A549 (cell line): ENCODE results near the gene NELFB. TPM values are rescaled to one million over a fixed set of nuclear protein-coding genes. Genes with fewer than 3 reads are reported as not detected.

ENCODE experiments used
- ATAC-seq, 2 experiments: fragments of 200-7000 bp in 1 of 2; fragments of >200 bp in 1 of 2; cut with Nextera tagmentation in 1 of 2; cut with Tn5 transposase in 1 of 2; 3 replicates each; pipeline versions ENCODE4 v1.8.0 to v1.9.1; 2018 to 2020; ENCODE audit warnings: mild to moderate bottlenecking in 1 of 2, moderate library complexity in 1 of 2
- CTCF ChIA-PET: fragments of 300-600 bp; sonication (Branson Sonifier 250); formaldehyde crosslinking; extraction: SDS; loops from one replicate; lab custom pipeline; 2021; ENCODE audit warnings: antibody characterized with exemption, inconsistent platforms; lab: Yijun Ruan, JAX
- POLR2A ChIA-PET: fragments of 350-600 bp; formaldehyde crosslinking; extraction: SDS; loops from one replicate; lab custom pipeline; 2021; ENCODE audit warnings: antibody characterized with exemption, inconsistent platforms; lab: Yijun Ruan, JAX
- DNase-seq, 2 experiments: peaks; one replicate each; pipeline versions ENCODE4 v3.0.0 to v3.0.0-alpha.2; 2011 to 2016; ENCODE audit warnings: low read depth in 1 of 2, low spot score in 1 of 2
- FAIRE-seq: peaks from 2 replicates; lab custom pipeline; 2011; peaks lifted over from hg19 to GRCh38; lab: Jason Lieb, UNC
- H3K27ac ChIP-seq, 2 experiments: fragments of >200 bp; sonication (Bioruptor Twin); formaldehyde crosslinking; 3 replicates each; pipeline ENCODE4 v1.5.1; 2016 to 2017
- H3K4me1 ChIP-seq: fragments of >200 bp; sonication (Bioruptor Twin); formaldehyde crosslinking; 3 replicates; pipeline ENCODE4 v1.6.1; 2016
- H3K4me2 ChIP-seq: fragments of >200 bp; sonication (Bioruptor Twin); formaldehyde crosslinking; 3 replicates; pipeline ENCODE4 v1.6.1; 2016
- H3K4me3 ChIP-seq: fragments of >200 bp; sonication (Bioruptor Twin); formaldehyde crosslinking; 3 replicates; pipeline ENCODE4 v1.5.1; 2016
- H3K9me3 ChIP-seq: fragments of >200 bp; sonication (Bioruptor Twin); formaldehyde crosslinking; 3 replicates; pipeline ENCODE4 v1.6.1; 2016
- ATOH8 ChIP-seq: fragments of 250-450 bp; sonication (Bioruptor Pico); IDR thresholded peaks from 2 replicates; pipeline ENCODE4 v1.5.0; 2020; ENCODE audit warnings: low read depth, mild to moderate bottlenecking, moderate library complexity
- BCL3 ChIP-seq: fragments of >200 bp; sonication (Bioruptor Twin); formaldehyde crosslinking; IDR thresholded peaks from 3 replicates; pipeline ENCODE4 v1.6.1; 2016
- CBX8 ChIP-seq: fragments of 200-600 bp; sonication (generic); IDR thresholded peaks from 2 replicates; pipeline ENCODE4 v1.6.1; 2016
- EHMT2 ChIP-seq: fragments of 200-600 bp; sonication (generic); IDR thresholded peaks from 2 replicates; pipeline ENCODE4 v1.6.1; 2016; ENCODE audit warnings: antibody characterized with exemption, low read depth, mild to moderate bottlenecking, moderate library complexity
- FOXS1 ChIP-seq: fragments of 250-450 bp; sonication (Bioruptor Pico); IDR thresholded peaks from 2 replicates; pipeline ENCODE4 v1.5.0; 2020; ENCODE audit warnings: mild to moderate bottlenecking, moderate library complexity
- GATA3 ChIP-seq: IDR thresholded peaks from 2 replicates; pipeline ENCODE4 v1.6.1; 2012; ENCODE audit warnings: borderline replicate concordance
- HDAC2 ChIP-seq: fragments of 200-600 bp; sonication (generic); IDR thresholded peaks from 2 replicates; pipeline ENCODE4 v1.6.1; 2016
- HMGXB4 ChIP-seq: fragments of 250-450 bp; sonication (Bioruptor Pico); IDR thresholded peaks from 2 replicates; pipeline ENCODE4 v1.5.0; 2021; ENCODE audit warnings: mild to moderate bottlenecking, moderate library complexity, borderline replicate concordance
- HOXB5 ChIP-seq: fragments of 250-450 bp; sonication (Bioruptor Pico); IDR thresholded peaks from 2 replicates; pipeline ENCODE4 v1.5.0; 2020; ENCODE audit warnings: mild to moderate bottlenecking, moderate library complexity
- JUN ChIP-seq, 2 experiments: fragments of >200 bp; sonication (Bioruptor Twin); formaldehyde crosslinking; IDR thresholded peaks; 2 replicates in 1 of 2; 3 replicates in 1 of 2; pipeline ENCODE4 v1.6.1; 2016 to 2017
- KDM5A ChIP-seq: fragments of 200-600 bp; sonication (generic); IDR thresholded peaks from 2 replicates; pipeline ENCODE4 v1.6.1; 2016; ENCODE audit warnings: antibody characterized with exemption, mild to moderate bottlenecking
- MAFK ChIP-seq: fragments of 450-650 bp; IDR thresholded peaks from 2 replicates; pipeline ENCODE4 v1.6.1; 2014; ENCODE audit not compliant: partially characterized antibody
- MAZ ChIP-seq: fragments of 150-350 bp; IDR thresholded peaks from 2 replicates; pipeline ENCODE4 v1.6.1; 2014; ENCODE audit warnings: antibody characterized with exemption, low read depth, low read length, borderline replicate concordance
- NPAS2 ChIP-seq: fragments of 250-450 bp; sonication (Bioruptor Pico); IDR thresholded peaks from 2 replicates; pipeline ENCODE4 v1.8.0; 2022; ENCODE audit warnings: mild to moderate bottlenecking, moderate library complexity, borderline replicate concordance
- POLR2A ChIP-seq: IDR thresholded peaks from 2 replicates; pipeline ENCODE4 v1.6.1; 2012; ENCODE audit warnings: mild to moderate bottlenecking, low read length
- RAD21 ChIP-seq, 2 experiments: fragments of >200 bp in 1 of 2; sonication (Bioruptor Twin) in 1 of 2; formaldehyde crosslinking in 1 of 2; IDR thresholded peaks in 1 of 2; conservative IDR thresholded peaks in 1 of 2; 2 replicates in 1 of 2; 3 replicates in 1 of 2; pipeline ENCODE4 v1.6.1; 2012 to 2018; ENCODE audit warnings: inconsistent platforms in 1 of 2
- RCOR1 ChIP-seq: fragments of 150-350 bp; IDR thresholded peaks from 2 replicates; pipeline ENCODE4 v1.6.1; 2014; ENCODE audit warnings: antibody characterized with exemption, low read length, low read depth
- RFX5 ChIP-seq: fragments of 450-650 bp; IDR thresholded peaks from 2 replicates; pipeline ENCODE4 v1.7.1; 2014; ENCODE audit warnings: antibody characterized with exemption, mild to moderate bottlenecking, moderate library complexity
- SMC3 ChIP-seq: fragments of >200 bp; sonication (Bioruptor Twin); formaldehyde crosslinking; IDR thresholded peaks from 3 replicates; pipeline ENCODE4 v1.6.1; 2018; ENCODE audit warnings: inconsistent platforms
- ZFP36 ChIP-seq: fragments of 450-650 bp; IDR thresholded peaks from 2 replicates; pipeline ENCODE4 v1.6.1; 2014; ENCODE audit warnings: borderline replicate concordance; ENCODE audit not compliant: partially characterized antibody
- ZSCAN20 ChIP-seq: fragments of 250-450 bp; sonication (Bioruptor Pico); IDR thresholded peaks from 2 replicates; pipeline ENCODE4 v1.8.0; 2022; ENCODE audit warnings: mild to moderate bottlenecking, moderate library complexity
- WGBS: methylation state at CpG from one replicate; pipeline ENCODE4 v1.1.6; 2017; ENCODE audit errors: missing lambda C conversion rate; 5-methylcytosine and 5-hydroxymethylcytosine counted together
- polyA plus RNA-seq, 4 experiments: library from polyadenylated mRNA; depleted of rRNA in 3 of 4; stranded (reverse); fragments of >200 nt; fragmentation: RNase III in 1 of 4; extraction: RNeasy Plus Mini Kit Qiagen cat#74134 plus additional on column Dnase treatment in 1 of 4; gene quantifications; 2 replicates in 3 of 4; 3 replicates in 1 of 4; pipeline ENCODE4 v1.2.3, GENCODE V29; 2011 to 2017
- TF ChIP-seq, protein P1 (sequence below): fragments of 150-350 bp; IDR thresholded peaks from 2 replicates; pipeline ENCODE4 v1.6.1; 2014; ENCODE audit warnings: low read depth, mild to moderate bottlenecking, low read length
- TF ChIP-seq, protein P2 (sequence below): fragments of >200 bp; sonication (Bioruptor Twin); formaldehyde crosslinking; IDR thresholded peaks from 2 replicates; pipeline ENCODE4 v1.6.1; 2016
- TF ChIP-seq, protein P3 (sequence below): fragments of >200 bp; sonication (Bioruptor Twin); formaldehyde crosslinking; IDR thresholded peaks from 3 replicates; pipeline ENCODE4 v1.5.1; 2016

Gene NELFB
- polyA plus RNA-seq, 2 of the 4 experiments (the other 2 are of a cell fraction), result 31.8 to 45.3 TPM

GRCh38 chr9:137297966-137298365 is 42.8 kb downstream of the NELFB start:
- ATAC-seq, result no peak
- no peak overlapping the region for H3K4me3 ChIP-seq
- H3K4me2 ChIP-seq, result no peak overlapping the region
- TF ChIP-seq HDAC2 (no peak), EHMT2 (no peak), POLR2A (no peak), MAFK (no peak), SMC3 (no peak), ZSCAN20 (CRISPR knock-in tag) (no peak), NPAS2 (no peak), KDM5A (no peak), FOXS1 (CRISPR knock-in tag) (no peak), RFX5 (no peak), BCL3 (no peak), HMGXB4 (CRISPR knock-in tag) (no peak), MAZ (no peak), HOXB5 (CRISPR knock-in tag) (no peak), GATA3 (no peak), ZFP36 (no peak), CBX8 (no peak)
- TF ChIP-seq, protein P1, sequence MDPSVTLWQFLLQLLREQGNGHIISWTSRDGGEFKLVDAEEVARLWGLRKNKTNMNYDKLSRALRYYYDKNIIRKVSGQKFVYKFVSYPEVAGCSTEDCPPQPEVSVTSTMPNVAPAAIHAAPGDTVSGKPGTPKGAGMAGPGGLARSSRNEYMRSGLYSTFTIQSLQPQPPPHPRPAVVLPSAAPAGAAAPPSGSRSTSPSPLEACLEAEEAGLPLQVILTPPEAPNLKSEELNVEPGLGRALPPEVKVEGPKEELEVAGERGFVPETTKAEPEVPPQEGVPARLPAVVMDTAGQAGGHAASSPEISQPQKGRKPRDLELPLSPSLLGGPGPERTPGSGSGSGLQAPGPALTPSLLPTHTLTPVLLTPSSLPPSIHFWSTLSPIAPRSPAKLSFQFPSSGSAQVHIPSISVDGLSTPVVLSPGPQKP, result no peak
- TF ChIP-seq, protein P2, sequence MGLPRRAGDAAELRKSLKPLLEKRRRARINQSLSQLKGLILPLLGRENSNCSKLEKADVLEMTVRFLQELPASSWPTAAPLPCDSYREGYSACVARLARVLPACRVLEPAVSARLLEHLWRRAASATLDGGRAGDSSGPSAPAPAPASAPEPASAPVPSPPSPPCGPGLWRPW, result no peak
- TF ChIP-seq, protein P3, sequence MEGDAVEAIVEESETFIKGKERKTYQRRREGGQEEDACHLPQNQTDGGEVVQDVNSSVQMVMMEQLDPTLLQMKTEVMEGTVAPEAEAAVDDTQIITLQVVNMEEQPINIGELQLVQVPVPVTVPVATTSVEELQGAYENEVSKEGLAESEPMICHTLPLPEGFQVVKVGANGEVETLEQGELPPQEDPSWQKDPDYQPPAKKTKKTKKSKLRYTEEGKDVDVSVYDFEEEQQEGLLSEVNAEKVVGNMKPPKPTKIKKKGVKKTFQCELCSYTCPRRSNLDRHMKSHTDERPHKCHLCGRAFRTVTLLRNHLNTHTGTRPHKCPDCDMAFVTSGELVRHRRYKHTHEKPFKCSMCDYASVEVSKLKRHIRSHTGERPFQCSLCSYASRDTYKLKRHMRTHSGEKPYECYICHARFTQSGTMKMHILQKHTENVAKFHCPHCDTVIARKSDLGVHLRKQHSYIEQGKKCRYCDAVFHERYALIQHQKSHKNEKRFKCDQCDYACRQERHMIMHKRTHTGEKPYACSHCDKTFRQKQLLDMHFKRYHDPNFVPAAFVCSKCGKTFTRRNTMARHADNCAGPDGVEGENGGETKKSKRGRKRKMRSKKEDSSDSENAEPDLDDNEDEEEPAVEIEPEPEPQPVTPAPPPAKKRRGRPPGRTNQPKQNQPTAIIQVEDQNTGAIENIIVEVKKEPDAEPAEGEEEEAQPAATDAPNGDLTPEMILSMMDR, result no peak
- no peak overlapping the region for H3K27ac ChIP-seq
- POLR2A ChIA-PET, result no interaction called here
- peaks cover 30% of the 10 kb centered on the region for H3K4me1 ChIP-seq
- CTCF ChIA-PET, result interaction anchor here (1.2 to 4.9 kb wide), 6 partner anchors 11 to 126 kb away, joined by 3 to 21 read pairs (median 4); partner anchors contain the start of genes EXD3, NOXA1 and TOR4A
- 73% methylated on average over 5 of the region's 7 CpGs for WGBS
- no peaks in the 10 kb centered on the region for H3K9me3 ChIP-seq
- no peak for FAIRE-seq
- DNase-seq, result no peak

GRCh38 chr9:137298401-137299202 is 43.5 kb downstream of the NELFB start:
- Histone ChIP-seq H3K27ac (no peak overlapping the region), H3K4me1 (peaks cover 30% of the 10 kb centered on the region), H3K9me3 (no peaks in the 10 kb centered on the region), H3K4me3 (no peak overlapping the region), H3K4me2 (no peak overlapping the region)
- ChIA-PET POLR2A (no interaction called here), CTCF (interaction anchor here (0.7 to 1.7 kb wide), 7 partner anchors 12 to 236 kb away, joined by 3 to 4 read pairs (median 3); partner anchors contain the start of gene TOR4A)
- WGBS, result 87% methylated on average over 24 of the region's 24 CpGs
- DNase-seq (no peak), ATAC-seq (no peak), FAIRE-seq (no peak)
- TF ChIP-seq RAD21 (conservative IDR thresholded peaks at IDR 0.05 in 1 of 2, IDR thresholded peaks at IDR 0.05 in 1 of 2) (no peak), JUN (IDR thresholded peaks at IDR 0.05) (no peak), RCOR1 (no peak), ATOH8 (CRISPR knock-in tag) (no peak)
